PFSK-1 (cell line): ENCODE measurements around the gene MTMR4.
A peak's percentile ranks its signal among the peaks of the same experiment; 100 is the strongest.

Experiments used
- FOXP2 ChIP-seq: optimal IDR thresholded peaks from 2 replicates; pipeline ENCODE3; 2011; ENCODE audit warnings: borderline replicate concordance, control low read depth, inconsistent platforms; ENCODE audit not compliant: insufficient read depth; ENCODE audit errors: extremely low read length, extremely low read depth
- POLR2AphosphoS5 ChIP-seq: IDR thresholded peaks from 2 replicates; pipeline ENCODE4 v1.6.1; 2012; ENCODE audit warnings: low read depth, mild to moderate bottlenecking, control low read depth, low read length, moderate library complexity
- REST ChIP-seq, 2 experiments: IDR thresholded peaks; 2 replicates each; pipeline versions ENCODE4 v1.6.1 to v1.8.0; 2011 to 2012; ENCODE audit warnings: low read depth in 2 of 2, low read length in 2 of 2, control low read depth in 1 of 2, inconsistent platforms in 1 of 2, mild to moderate bottlenecking in 1 of 2, moderate library complexity in 1 of 2; ENCODE audit not compliant: insufficient read depth in 1 of 2
- SIN3A ChIP-seq: IDR thresholded peaks from 2 replicates; pipeline ENCODE4 v1.6.1; 2012; ENCODE audit warnings: mild to moderate bottlenecking, low read length, moderate library complexity, borderline replicate concordance; ENCODE audit not compliant: insufficient read depth
- TAF1 ChIP-seq: IDR thresholded peaks from 2 replicates; pipeline ENCODE4 v1.6.1; 2012; ENCODE audit warnings: low read length, control low read depth, borderline replicate concordance; ENCODE audit not compliant: insufficient read depth

Gene MTMR4

DNA sequence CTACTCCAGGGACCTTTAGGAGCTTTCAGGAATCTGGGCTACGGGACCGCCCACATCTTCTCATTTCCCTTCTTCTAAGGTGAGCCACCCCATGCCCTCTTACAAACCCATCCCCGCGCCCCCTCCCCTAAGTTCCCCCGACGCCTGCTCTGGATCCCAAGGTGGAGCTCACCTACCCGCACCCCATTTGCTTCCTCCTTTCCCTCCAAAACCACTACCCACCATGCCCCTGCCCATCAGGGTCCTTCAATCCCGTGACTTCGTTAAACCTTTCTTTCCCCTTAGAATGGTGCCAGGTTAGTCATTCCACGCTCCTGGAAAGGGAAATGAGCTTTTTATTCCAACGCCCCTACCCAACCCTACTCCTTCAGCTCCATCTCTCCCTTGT lies 326 bp upstream of the MTMR4 start:
- TF ChIP-seq POLR2AphosphoS5 (no peak), FOXP2 (no peak), SIN3A (no peak), TAF1 (no peak), REST (IDR thresholded peaks at IDR 0.05; ENCODE audit: insufficient read depth in 1 of 2, low read depth in 2 of 2, low read length in 2 of 2) (no peak)

DNA sequence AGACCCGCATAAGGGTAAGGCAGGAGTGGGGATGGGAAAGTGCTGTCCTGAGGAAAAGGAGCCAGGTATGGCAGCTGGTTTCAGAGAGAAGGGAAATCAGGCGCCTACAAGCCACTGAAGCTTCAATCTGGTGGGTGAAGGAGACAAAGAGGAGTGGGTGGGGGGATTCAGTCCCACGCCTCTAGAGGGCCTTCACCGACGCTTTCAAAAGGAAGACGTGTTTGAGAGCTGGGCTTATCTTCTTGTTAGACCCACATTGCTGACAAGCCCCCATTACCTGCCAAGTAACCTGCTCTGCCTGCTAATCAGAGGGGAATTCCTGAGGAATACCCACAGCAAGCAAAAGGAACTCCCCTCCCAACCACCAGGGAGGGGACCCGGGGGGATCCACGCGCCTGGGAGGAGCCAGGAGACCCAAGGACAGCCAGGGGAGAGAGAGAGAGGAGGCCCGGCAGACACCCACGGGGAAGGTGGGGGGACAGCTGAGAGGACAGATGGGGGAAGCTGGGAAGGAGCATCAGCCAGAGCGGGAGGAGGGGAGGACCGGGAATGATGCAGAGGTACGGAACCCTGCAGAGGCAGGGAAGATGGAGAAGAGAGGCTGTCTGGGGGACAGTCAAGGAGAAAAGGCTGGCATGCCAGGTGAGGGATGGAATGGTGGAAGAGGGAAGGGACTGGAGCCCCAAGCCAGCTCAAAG lies 1.0 kb downstream of the MTMR4 start:
- TF ChIP-seq FOXP2: no peak
- no peak for TF ChIP-seq REST (IDR thresholded peaks at IDR 0.05; ENCODE audit: insufficient read depth in 1 of 2, low read depth in 2 of 2, low read length in 2 of 2)
- TF ChIP-seq POLR2AphosphoS5: 0 out of 2 replicates have a peak, but pooled peaks have one; percentile 12

DNA sequence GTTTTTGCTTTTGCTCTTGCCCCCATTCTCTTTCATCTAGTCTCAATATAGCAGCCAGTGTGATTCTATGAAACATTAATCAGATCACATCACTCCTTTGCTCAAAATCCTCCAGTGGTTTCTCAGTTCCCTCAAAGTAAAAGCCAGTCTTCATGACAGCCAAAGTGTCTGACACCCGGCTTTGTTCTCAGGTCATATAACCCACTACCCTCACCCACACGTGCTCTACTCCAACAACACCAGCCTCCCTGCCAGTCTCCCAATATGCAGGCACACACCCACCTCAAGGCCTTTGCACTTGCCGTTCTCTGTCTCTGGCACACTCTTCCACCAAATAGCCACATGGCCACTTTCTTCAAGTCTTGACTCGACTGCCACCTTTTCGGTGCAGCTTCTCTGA lies 4.4 kb downstream of the MTMR4 start:
- TF ChIP-seq POLR2AphosphoS5 (no peak), TAF1 (no peak), REST (IDR thresholded peaks at IDR 0.05; ENCODE audit: insufficient read depth in 1 of 2, low read depth in 2 of 2, low read length in 2 of 2) (no peak), FOXP2 (no peak), SIN3A (no peak)

- no peak for TF ChIP-seq TAF1
- no peak for TF ChIP-seq POLR2AphosphoS5
- TF ChIP-seq SIN3A: no peak
- TF ChIP-seq REST (IDR thresholded peaks at IDR 0.05; ENCODE audit: insufficient read depth in 1 of 2, low read depth in 2 of 2, low read length in 2 of 2): no peak
- no peak for TF ChIP-seq FOXP2
These were observed 5.9 kb downstream of the MTMR4 start for GRCh38 chr17:58508341-58509067.
